ENCODE data around the gene TGFBR3.

DNA sequence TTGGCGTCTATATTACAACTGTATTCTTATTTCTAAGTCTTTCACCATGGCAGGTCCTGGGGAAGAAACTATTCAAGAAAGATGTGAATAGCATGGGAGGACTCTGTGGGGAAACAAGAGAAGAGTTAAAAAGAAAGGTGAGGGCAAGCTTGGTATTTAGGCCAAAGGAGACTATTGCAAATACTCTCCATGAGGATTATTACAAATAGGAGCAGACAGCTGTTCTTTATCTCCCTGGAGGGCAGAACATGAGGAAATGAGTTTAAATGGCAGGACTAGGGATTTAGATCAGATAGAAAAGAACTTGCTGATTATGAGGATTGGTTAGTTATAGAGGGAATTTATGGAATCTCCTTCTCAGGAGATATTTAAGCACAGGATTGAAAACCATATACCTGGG is 198.5 kb downstream of the TGFBR3 start:
- TF ChIP-seq, protein P1, sequence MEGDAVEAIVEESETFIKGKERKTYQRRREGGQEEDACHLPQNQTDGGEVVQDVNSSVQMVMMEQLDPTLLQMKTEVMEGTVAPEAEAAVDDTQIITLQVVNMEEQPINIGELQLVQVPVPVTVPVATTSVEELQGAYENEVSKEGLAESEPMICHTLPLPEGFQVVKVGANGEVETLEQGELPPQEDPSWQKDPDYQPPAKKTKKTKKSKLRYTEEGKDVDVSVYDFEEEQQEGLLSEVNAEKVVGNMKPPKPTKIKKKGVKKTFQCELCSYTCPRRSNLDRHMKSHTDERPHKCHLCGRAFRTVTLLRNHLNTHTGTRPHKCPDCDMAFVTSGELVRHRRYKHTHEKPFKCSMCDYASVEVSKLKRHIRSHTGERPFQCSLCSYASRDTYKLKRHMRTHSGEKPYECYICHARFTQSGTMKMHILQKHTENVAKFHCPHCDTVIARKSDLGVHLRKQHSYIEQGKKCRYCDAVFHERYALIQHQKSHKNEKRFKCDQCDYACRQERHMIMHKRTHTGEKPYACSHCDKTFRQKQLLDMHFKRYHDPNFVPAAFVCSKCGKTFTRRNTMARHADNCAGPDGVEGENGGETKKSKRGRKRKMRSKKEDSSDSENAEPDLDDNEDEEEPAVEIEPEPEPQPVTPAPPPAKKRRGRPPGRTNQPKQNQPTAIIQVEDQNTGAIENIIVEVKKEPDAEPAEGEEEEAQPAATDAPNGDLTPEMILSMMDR (IDR thresholded peaks at IDR 0.05): no peak
- TF ChIP-seq POLR2AphosphoS5 (IDR thresholded peaks at IDR 0.05) (no peak), POLR2A (IDR thresholded peaks at IDR 0.05) (no peak)

Data from stomach (tissue), 4 donors.